LHCN-M2 (cell line): ENCODE data around the gene NFS1. TPM values are rescaled to one million over a fixed set of nuclear protein-coding genes. Genes with fewer than 3 reads are reported as not detected.
"Not testable (repeated sequence)": the region's sequence is repeated elsewhere in the genome, so short reads cannot be mapped to it uniquely, and the experiment has no call there.

Experiments used
- DNase-seq: peaks from one replicate; pipeline ENCODE4 v3.0.0-alpha.2; 2012; ENCODE audit warnings: low read depth
- total RNA-seq: library from RNA; depleted of rRNA; stranded (reverse); fragments of >200 nt; gene quantifications from 2 replicates; pipeline ENCODE4 v1.2.3, GENCODE V29; 2014

NFS1 gene
- total RNA-seq, 1 experiment from 2014 or later: 32.4 TPM

DNA sequence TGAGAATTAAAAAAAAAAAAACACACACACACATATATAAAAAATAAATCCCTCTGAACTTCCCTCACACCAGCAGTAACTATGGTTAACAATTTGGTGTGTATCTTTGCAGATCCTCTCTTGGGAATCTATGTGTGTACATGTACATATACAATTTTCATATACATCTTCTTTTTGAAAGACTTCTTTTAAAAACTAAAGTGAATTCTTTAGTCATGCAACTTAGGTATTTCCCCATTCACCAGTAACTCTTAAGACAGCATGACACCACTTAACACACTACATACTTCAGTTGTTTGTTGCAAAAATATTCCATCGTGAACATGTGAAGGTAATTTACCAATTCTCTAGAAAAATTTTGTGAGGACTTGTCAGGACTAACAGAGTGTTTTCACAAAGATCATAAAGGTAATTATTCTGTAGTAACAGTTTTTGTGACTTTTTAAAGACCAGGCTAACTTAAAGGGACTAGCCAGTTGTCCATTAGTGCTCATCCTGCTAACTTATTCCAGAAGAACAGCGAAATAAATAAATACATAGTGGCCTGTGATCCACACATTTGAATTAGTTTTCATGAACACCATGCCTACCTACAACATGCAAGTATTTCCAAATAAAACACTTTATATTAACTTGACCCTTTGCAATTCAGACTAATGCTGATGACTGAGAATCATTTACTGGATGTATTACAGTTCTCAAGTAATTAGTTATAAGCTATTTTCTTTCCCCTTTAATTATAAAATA is 30.9 kb upstream of the NFS1 start:
- DNase-seq: no peak

DNA sequence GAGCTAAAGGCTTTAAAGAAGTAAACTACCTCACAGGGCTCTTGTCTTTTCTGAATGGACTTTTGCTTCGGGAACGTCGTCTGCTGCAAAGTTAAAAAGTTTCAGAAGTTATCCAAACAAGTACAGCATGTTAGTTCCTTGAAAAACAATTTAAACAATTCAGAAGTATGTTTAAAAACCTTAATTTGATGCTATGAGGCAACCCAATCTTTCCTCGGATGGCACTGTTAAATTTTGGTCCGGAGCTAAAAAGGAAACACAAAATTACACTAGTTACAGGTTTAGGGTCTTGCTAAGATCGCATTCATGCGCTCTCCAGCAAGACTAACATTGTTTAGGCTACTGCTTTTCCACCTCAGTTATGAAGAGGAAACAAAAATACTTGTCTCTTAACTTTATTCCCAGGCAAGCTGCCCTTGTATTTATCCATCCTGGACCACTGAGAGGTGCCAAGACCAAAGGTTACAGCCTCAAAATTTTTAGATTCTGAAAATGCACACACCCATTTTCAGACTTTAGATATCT is 30.2 kb upstream of the NFS1 start:
- no peak for DNase-seq

GRCh38 chr20:35726842-35727711 is 27.9 kb upstream of the NFS1 start:
- no peak for DNase-seq

DNA sequence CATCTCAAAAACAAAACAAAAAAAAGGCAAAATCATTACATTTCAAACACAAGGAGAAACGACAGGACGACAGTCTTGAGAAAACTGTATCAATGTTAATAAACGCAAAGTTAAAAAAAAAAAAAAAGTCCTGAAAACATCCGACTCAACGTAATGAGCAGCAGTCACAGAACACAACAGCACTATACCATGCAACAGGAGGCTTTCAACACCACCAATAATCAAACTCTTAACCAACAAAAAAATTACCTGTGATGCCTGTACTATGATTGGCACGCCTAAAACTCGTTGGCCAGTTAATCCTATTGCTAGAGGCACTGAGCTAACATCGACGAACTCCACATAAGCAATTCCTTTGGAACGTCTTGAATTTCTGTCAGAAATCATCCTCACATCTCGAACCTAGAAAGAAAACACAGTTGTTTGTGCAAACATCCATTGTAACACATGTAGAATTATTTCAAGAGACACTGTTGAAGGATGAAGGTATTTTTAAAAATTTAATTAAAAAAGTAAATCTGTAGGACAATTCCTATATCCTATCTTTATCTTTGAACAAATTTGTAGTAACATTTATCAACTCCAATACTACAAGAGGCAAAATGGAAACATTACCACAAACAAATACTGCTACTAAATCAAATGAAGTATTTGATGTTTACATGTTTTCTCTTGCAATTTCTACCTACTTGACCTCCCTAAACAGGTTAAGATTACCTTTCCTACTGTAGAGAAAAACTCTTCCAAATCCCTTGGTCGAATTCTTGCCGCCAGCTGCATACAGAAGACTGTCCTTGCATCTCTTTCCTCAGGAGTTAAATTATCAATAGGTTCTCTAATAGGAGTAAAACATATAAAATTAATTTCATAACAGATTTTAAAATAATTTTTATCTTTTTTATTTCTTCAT is 25.4 kb upstream of the NFS1 start:
- no peak for DNase-seq

GRCh38 chr20:35723652-35724320 is 24.6 kb upstream of the NFS1 start:
- not testable (repeated sequence) for DNase-seq

DNA sequence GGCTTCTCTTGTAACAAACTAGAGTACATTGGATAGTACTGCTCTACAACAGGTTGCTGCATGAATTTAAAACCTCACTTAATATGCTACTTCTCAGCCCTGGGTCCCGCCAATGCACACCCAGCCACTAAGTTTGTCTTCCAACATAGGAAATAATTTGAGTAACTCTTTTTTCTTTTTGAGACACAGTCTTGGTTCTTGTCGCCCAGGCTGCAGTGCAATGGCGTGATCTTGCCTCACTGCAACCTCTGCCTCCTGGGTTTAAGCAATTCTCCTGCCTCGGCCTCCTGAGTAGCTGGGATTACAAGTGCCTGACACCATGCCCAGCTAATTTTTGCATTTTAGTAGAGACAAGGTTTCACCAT is 24.1 kb upstream of the NFS1 start:
- DNase-seq: not testable (repeated sequence)

DNA sequence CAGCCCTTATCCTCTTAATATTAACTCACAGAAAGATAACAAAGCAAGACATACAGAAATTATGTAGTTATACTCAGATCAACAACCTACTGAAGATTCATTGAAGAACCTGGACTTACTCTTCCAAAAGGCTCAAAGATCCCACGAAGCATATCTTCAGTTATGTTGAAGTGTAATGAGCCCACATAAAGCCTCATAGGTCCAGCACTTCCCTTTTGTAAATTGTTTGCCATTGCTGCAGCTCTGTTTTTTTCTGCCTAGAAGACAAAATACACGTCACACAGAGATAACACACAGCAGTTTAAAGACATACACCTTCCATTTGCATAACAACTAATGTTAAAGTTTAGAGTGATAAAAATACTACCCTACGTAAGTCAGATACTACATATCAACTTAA is 22.5 kb upstream of the NFS1 start:
- DNase-seq: no peak

DNA sequence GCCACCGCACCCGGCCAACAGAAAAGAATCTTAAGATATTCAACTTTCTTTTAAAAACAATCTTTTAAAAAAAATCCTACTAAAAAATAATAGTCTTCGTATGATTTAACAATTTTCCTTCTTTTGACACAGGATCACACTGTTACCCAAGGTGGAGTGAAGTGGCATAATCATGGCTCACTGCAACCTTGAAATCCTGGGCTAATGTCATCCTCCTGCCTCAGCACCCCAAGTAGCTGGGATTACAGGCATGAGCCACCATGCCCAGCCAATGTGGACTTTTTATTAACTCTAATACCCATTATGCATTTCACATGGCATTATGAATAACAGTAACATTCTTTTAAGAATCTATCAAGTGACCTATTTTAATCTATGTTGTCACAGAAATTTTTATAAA is 22.1 kb upstream of the NFS1 start:
- no peak for DNase-seq

DNA sequence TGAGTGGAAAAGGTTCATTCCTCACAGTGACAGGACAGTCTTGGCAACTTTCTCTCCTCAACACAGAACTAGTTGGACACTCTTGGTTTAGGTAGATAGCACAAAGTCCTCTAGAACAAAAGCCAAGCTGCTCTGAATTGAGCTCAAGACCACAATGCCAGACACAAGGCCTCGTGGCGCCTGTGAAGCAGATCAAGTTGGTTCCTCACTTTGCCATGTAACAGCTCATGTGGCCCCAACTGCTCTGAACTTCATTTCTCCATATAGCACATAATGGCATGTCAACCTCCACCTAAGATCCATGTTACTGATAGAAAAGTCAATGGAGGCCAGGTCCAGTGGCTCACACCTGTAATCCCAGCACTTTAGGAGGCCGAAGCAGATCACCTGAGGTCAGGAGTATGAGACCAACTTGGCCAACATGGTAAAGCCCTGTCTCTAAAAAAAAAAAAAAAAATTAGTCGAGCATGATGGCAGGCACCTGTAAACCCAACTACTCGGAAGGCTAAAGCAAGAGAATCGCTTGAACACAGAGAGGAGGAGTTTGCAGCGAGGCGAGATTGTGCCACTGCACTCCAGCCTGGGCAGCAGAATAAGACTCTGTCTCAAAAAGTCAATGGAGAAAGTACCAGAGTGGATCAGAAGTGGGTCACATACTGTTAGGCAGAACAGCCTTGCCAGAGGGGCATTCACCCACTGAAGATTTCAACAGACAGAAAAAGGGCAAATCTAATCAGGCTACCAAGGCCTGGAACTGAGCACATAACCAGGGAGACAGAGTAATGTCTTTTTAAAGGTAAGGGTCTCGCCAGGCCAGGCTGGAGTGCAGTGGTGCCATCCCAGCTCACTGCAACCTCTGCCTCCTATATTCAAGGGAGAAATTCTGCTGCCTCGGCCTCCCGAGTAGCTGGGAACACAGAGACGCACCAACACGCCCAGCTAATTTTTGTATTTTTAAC is 21.3 kb upstream of the NFS1 start:
- DNase-seq: no peak

DNA sequence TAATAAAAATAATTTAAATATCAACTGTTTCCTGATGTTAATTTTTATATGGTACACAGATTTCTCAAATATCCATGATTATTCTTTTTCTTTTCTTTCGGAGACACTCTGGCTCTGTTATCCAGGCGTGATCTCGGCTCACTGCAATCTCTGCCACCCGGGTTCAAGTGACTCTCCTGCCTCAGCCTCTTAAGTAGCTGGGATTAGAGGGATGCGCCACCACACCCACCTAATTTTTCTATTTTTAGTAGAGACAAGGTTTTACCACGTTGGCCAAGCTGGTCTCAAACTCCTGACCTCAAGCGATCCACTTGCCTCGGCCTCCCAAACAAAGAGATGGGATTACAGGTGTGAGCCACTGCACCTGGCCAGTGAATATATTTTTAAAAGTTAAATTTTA is 20.6 kb upstream of the NFS1 start:
- no peak for DNase-seq

DNA sequence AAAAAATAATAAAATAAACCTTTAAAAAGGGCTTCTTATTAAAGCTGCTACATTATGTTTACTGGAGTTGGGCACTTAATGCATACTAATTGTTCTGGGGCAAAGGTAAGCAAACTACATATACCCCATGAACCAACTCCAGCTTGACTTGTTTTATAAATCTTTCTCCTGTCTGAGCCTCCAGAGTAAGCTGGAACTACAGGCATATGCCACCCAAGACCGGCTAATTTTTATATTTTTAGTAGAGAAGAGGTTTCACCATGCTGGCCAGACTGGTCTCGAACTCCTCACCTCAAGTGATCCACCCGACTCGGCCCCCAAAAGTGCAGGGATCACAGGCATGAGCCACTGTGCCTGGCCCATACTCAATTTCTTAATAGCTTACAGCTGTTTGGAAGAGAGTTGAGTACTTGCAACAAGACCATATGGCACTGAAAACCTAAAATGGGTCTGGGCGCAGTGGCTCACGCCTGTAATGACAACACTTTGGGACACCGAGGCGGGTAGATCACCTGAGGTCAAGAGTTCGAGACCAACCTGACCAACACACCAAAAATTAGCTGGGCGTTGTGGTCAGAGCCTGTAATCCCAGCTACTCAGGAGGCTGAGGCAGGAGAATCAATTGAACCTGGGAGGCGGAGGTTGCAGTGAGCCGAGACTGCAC is 20.0 kb upstream of the NFS1 start:
- DNase-seq: no peak

DNA sequence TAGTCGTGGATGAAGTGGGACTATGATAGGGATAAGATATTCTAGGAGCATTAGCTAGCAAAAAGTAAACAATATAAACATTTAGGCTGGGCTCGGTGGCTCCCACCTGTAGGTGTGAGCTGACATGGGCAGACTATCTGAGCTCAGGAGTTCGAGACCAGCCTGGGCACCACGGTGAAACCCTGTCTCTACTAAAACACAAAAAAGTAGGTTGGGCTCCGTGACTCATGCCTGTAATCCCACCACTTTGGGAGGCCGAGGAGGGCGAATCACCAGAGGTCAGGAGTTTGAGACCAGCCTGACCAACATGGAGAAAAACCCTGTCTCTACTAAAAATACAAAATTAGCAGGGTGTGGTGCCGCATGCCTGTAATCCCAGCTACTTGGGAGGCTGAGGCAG is 19.2 kb upstream of the NFS1 start:
- DNase-seq: peak; percentile 67

DNA sequence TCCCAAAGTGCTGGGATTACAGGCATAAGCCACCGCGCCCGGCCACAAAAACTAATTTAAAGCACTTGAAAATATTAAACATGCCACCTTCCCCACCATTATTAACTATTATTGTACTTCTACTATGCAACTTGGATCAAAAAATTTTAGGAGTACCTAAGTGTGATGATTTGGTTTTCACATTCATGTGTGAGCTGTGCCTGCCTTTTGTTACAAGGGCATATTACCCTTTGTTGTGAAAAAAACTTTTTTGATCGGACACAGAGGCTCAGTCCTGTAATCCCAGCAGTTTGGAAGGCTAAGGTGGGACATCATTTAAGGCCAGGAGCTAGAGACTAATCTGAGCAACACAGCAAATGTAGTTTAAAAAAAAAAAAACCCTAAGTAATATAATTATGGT is 17.2 kb upstream of the NFS1 start:
- DNase-seq: no peak

DNA sequence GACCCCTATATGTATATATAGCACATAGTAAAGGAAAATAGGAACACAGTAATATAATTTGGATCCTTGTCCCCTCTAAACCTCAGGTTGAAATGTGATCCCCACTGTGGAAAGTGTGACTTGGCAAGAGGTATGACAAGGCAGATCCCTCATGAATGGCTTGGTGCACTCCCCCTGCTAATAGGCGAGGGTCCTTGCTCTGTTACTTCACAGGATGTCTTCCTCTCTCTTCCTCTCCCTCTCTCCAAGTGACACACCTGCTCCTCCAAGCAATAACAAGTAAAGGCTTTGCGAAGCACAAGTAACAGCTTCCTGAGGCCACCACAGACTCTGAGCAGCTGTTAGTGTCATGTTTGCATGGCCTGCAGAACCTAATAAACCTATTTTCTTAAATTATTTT is 16.5 kb upstream of the NFS1 start:
- DNase-seq: no peak

- no peak for DNase-seq
These were observed 15.0 kb upstream of the NFS1 start for GRCh38 chr20:35714127-35714526.

DNA sequence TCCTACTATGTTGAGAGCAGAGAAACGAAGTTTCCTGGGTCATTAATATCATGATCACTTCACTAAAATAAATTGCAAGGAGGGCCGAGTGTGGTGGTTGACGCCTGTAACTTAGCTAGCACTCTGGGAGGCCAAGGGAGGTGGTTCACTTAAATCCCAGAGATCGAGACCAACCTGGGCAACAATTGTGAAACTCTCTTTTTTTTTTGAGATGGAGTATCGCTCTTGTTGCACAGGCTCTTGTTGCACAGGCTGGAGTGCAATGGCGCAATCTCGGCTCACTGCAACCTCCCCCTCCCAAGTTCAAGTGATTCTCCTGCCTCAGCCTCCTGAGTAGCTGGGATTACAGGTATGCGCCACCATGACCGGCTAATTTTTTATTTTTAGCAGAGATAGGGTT is 14.0 kb upstream of the NFS1 start:
- not testable (repeated sequence) for DNase-seq

DNA sequence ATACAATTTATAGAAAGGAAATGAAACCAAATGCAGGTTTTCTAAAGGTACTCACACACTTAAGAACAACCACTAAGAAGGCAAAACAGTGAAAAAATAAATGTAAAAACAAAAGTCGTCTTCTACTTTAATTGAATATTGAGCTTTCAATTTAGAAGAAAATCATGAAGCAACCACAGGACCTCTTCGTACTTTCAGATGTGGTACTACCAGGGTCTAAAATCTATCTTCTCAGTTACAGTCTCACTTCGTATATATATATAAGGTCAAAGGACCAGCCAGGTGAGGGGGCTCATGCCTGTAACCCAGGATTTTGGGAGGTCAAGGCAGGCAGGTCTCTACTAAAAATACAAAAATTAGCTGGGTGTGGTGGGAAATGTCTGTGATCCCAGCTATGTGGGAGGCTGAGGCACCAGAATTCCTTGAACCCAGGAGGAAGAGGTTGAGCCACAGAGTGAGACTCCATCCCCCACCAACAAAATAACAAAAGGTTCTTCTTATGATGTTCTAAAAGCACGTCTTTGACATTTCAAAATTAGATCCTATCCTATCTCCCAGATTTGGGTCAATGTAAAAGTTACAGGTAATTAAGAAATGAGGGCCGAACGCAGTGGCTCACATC is 12.5 kb upstream of the NFS1 start:
- DNase-seq: no peak

- no peak for DNase-seq
These were observed 11.9 kb upstream of the NFS1 start for GRCh38 chr20:35710884-35711587.
